ENCODE data around the gene TASP1. TPM values are rescaled to one million over a fixed set of nuclear protein-coding genes. Genes with fewer than 3 reads are reported as not detected.

Gene TASP1
- total and polyA plus RNA-seq, 2 experiments from 2014 or later = 7.6 to 8.4 TPM

DNA sequence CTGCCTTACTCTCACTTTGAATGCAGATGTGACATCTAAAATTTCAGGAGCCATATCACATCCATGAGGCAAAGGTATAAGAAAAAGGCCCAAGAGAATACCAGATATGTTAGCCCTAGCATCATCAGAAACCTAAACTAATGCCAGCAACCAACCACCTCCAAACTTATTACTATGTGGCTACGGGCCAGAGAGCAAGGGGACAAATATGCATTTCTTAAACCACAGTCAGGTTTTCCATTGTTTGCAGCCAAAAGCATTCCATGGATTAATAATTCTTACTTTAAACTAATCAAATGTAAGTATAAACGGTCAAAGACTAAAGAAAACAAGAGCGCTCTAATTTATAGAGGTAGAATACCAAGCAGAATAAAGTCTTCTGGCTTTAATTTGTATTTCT, 84.7 kb downstream of the TASP1 start:
- WGBS, 2 experiments (ENCODE audit: low coverage in 1 of 2, low lambda C conversion rate in 2 of 2, missing lambda C conversion rate in 2 of 2) = 59 to 60% methylated on average over 3 of the region's 3 CpGs
- Histone ChIP-seq H3K79me2 (ENCODE audit: insufficient read depth) (no peaks in the 10 kb centered on the region), H3K27me3 (replicated peaks; ENCODE audit: insufficient read depth) (no peaks in the 10 kb centered on the region), H3K36me3 (ENCODE audit: low read depth) (no peaks in the 10 kb centered on the region), H3F3A (ENCODE audit: insufficient read depth) (peaks cover 6% of the 10 kb centered on the region; the same call in 1 of the 2 replicates), H3K27ac (no peak overlapping the region), H2AFZ (no peak overlapping the region), H4K20me1 (ENCODE audit: insufficient read depth) (no peaks in the 10 kb centered on the region), H3K4me3 (no peak overlapping the region), H3K9ac (no peak overlapping the region), H3K9me3 (ENCODE audit: low read depth) (no peaks in the 10 kb centered on the region), H3K9me2 (ENCODE audit: insufficient read depth) (no peaks in the 10 kb centered on the region), H3K4me1 (ENCODE audit: insufficient read depth) (peaks cover 13% of the 10 kb centered on the region), H3K4me2 (ENCODE audit: unreplicated experiment) (no peak overlapping the region)
- TF ChIP-seq EZH2phosphoT487 (IDR thresholded peaks at IDR 0.05; ENCODE audit: insufficient read depth, low read depth) = no peak
- TF ChIP-seq EZH2 (IDR thresholded peaks at IDR 0.05; ENCODE audit: insufficient read depth, poor library complexity, severe bottlenecking) = no peak
- in situ Hi-C loops (cut with MboI) = no loop called here
- DNase-seq = peak; percentile 47

DNA sequence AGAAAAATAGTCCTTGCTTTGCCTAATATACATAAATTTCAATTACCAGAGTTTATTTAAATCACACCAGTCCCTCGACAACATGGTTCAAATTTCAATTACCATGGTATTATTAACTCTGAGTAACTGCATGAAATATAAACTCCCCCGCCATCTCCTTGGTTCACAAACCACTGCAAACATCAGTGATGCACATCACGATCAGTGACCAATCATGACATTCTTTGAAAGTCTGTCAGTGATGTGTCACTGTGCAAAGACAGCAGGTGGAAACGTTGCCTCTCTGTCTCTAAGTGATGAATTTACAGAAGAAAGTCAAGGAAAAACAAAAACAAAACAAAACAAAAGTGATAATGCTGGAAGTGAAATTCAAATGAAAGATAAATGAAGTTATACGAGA, 86.7 kb downstream of the TASP1 start:
- no peaks in the 10 kb centered on the region for H3K9me2 ChIP-seq (ENCODE audit: insufficient read depth)
- H3K9me3 ChIP-seq (ENCODE audit: low read depth) = no peaks in the 10 kb centered on the region
- in situ Hi-C loops (cut with MboI) = no loop called here
- H2AFZ ChIP-seq = no peak overlapping the region
- no peak overlapping the region for H3K4me2 ChIP-seq (ENCODE audit: unreplicated experiment)
- H3K36me3 ChIP-seq (ENCODE audit: low read depth) = no peaks in the 10 kb centered on the region
- peaks cover 6% of the 10 kb centered on the region; the same call in 1 of the 2 replicates for H3F3A ChIP-seq (ENCODE audit: insufficient read depth)
- no peaks in the 10 kb centered on the region for H3K27me3 ChIP-seq (replicated peaks; ENCODE audit: insufficient read depth)
- H3K27ac ChIP-seq = no peak overlapping the region
- 52 to 57% methylated on average over 5 of the region's 5 CpGs for WGBS, 2 experiments (ENCODE audit: low coverage in 1 of 2, low lambda C conversion rate in 2 of 2, missing lambda C conversion rate in 2 of 2)
- TF ChIP-seq EZH2phosphoT487 (IDR thresholded peaks at IDR 0.05; ENCODE audit: insufficient read depth, low read depth) (no peak), EZH2 (IDR thresholded peaks at IDR 0.05; ENCODE audit: insufficient read depth, poor library complexity, severe bottlenecking) (no peak)
- no peaks in the 10 kb centered on the region for H3K79me2 ChIP-seq (ENCODE audit: insufficient read depth)
- no peak overlapping the region for H3K9ac ChIP-seq
- peak; percentile 54 for DNase-seq
- H3K4me1 ChIP-seq (ENCODE audit: insufficient read depth) = peaks cover 13% of the 10 kb centered on the region
- H4K20me1 ChIP-seq (ENCODE audit: insufficient read depth) = no peaks in the 10 kb centered on the region
- H3K4me3 ChIP-seq = no peak overlapping the region

DNA sequence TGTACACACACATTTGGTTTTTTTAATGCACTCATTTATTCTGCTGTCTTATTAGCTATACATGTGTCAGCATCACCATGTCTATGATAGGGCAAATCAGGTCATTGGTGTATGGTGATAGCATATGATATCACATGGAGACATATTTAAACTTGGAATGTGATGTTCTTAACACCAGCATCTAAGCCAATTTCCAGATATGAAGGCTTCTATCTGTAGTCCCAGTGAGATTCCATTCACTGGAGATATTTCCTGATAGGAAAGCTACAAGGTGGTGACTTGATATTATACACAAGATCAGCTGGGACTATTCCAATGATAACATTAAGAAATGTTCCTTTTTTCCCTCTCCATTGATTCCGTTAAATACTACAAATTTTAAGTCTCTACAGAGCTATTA, 89.3 kb downstream of the TASP1 start:
- H4K20me1 ChIP-seq (ENCODE audit: insufficient read depth) = no peaks in the 10 kb centered on the region
- no peaks in the 10 kb centered on the region for H3K36me3 ChIP-seq (ENCODE audit: low read depth)
- no peak for TF ChIP-seq EZH2 (IDR thresholded peaks at IDR 0.05; ENCODE audit: insufficient read depth, poor library complexity, severe bottlenecking)
- TF ChIP-seq EZH2phosphoT487 (IDR thresholded peaks at IDR 0.05; ENCODE audit: insufficient read depth, low read depth) = no peak
- in situ Hi-C loops (cut with MboI) = loop anchor here (10.0 kb wide), 1 partner anchor 95 kb away; no protein-coding TSS in a partner anchor
- H2AFZ ChIP-seq = no peak overlapping the region
- H3K4me3 ChIP-seq = no peak overlapping the region
- H3K27ac ChIP-seq = no peak overlapping the region
- H3K9me3 ChIP-seq (ENCODE audit: low read depth) = no peaks in the 10 kb centered on the region
- WGBS, 2 experiments (ENCODE audit: low coverage in 1 of 2, low lambda C conversion rate in 2 of 2, missing lambda C conversion rate in 2 of 2) = 95 to 100% methylated on average over 1 of the region's 1 CpG
- H3K79me2 ChIP-seq (ENCODE audit: insufficient read depth) = no peaks in the 10 kb centered on the region
- H3F3A ChIP-seq (ENCODE audit: insufficient read depth) = peaks cover 3% of the 10 kb centered on the region; the same call in 1 of the 2 replicates
- no peak for DNase-seq
- no peak overlapping the region for H3K4me2 ChIP-seq (ENCODE audit: unreplicated experiment)
- H3K27me3 ChIP-seq (replicated peaks; ENCODE audit: insufficient read depth) = no peaks in the 10 kb centered on the region
- H3K4me1 ChIP-seq (ENCODE audit: insufficient read depth) = peaks cover 22% of the 10 kb centered on the region
- H3K9me2 ChIP-seq (ENCODE audit: insufficient read depth) = no peaks in the 10 kb centered on the region
- no peak overlapping the region for H3K9ac ChIP-seq

DNA sequence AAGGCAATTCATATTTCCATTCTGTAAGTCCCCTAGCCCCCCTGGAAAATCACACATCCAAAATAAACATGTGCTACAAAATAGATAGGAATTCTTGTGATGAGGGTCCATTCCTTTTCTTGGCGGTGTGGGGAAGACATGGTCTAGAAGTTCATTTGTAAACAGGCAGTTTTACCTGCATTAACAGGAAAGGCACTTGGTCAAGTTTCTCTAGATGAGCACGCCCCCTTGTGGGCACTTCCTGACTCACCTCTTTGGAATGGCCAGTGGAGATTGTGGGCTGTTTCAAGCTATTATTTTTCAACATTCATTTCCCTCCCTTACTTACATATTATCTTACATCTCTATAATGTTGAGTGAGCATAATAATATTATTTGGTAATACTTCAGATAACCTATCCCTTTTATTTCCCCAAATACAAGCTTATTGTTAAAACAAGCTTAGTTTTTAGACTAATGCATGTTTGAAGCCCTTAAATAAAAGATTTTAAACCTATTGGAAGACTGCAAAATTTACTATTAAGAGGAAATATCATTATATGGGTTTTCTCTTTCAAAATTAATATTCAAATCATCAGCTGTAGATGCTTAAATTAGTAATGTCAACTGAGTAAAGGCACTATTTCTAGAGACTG, 92.1 kb downstream of the TASP1 start:
- H3K9me3 ChIP-seq (ENCODE audit: low read depth) = no peaks in the 10 kb centered on the region
- in situ Hi-C loops (cut with MboI) = loop anchor here (10.0 kb wide), 1 partner anchor 92 kb away; no protein-coding TSS in a partner anchor
- no peak overlapping the region for H3K27ac ChIP-seq
- peak; percentile 81 for DNase-seq
- H4K20me1 ChIP-seq (ENCODE audit: insufficient read depth) = no peaks in the 10 kb centered on the region
- no peaks in the 10 kb centered on the region for H3K79me2 ChIP-seq (ENCODE audit: insufficient read depth)
- H3F3A ChIP-seq (ENCODE audit: insufficient read depth) = no peaks in the 10 kb centered on the region
- H3K4me2 ChIP-seq (ENCODE audit: unreplicated experiment) = no peak overlapping the region
- peaks cover 14% of the 10 kb centered on the region; the same call in 1 of the 2 replicates for H3K4me1 ChIP-seq (ENCODE audit: insufficient read depth)
- WGBS, 2 experiments (ENCODE audit: low coverage in 1 of 2, low lambda C conversion rate in 2 of 2, missing lambda C conversion rate in 2 of 2) = 0 to 5% methylated on average over 2 of the region's 2 CpGs
- H3K9me2 ChIP-seq (ENCODE audit: insufficient read depth) = no peaks in the 10 kb centered on the region
- no peaks in the 10 kb centered on the region for H3K36me3 ChIP-seq (ENCODE audit: low read depth)
- H2AFZ ChIP-seq = no peak overlapping the region
- H3K27me3 ChIP-seq (replicated peaks; ENCODE audit: insufficient read depth) = no peaks in the 10 kb centered on the region
- no peak overlapping the region for H3K9ac ChIP-seq
- no peak overlapping the region for H3K4me3 ChIP-seq
- TF ChIP-seq EZH2phosphoT487 (IDR thresholded peaks at IDR 0.05; ENCODE audit: insufficient read depth, low read depth) = no peak
- no peak for TF ChIP-seq EZH2 (IDR thresholded peaks at IDR 0.05; ENCODE audit: insufficient read depth, poor library complexity, severe bottlenecking)
